Type B pancreatic cell (in vitro differentiated cells): ENCODE data around the gene FOXC1. TPM values are rescaled to one million over a fixed set of nuclear protein-coding genes. Genes with fewer than 3 reads are reported as not detected.

Source experiments
- DNase-seq: peaks from one replicate; pipeline ENCODE4 v3.0.0; 2021; ENCODE audit warnings: mixed read lengths; ENCODE audit not compliant: unreplicated experiment; ENCODE audit errors: extremely low spot score
- H3K27ac Mint-ChIP-seq: 2 replicates; pipeline ENCODE4 v1.8.0; 2021; ENCODE audit warnings: mild to moderate bottlenecking, mixed read lengths
- H3K27me3 Mint-ChIP-seq: 2 replicates; pipeline ENCODE4 v1.8.0; 2021; ENCODE audit warnings: mixed read lengths
- H3K36me3 Mint-ChIP-seq: 2 replicates; pipeline ENCODE4 v1.8.0; 2021; ENCODE audit warnings: mixed read lengths
- H3K4me1 Mint-ChIP-seq: one replicate; pipeline ENCODE4 v1.8.0; 2021; ENCODE audit warnings: mixed read lengths; ENCODE audit not compliant: unreplicated experiment
- H3K4me3 Mint-ChIP-seq: 2 replicates; pipeline ENCODE4 v1.8.0; 2021; ENCODE audit warnings: mild to moderate bottlenecking, mixed read lengths
- H3K9me3 Mint-ChIP-seq: 2 replicates; pipeline ENCODE4 v1.8.0; 2021; ENCODE audit warnings: mixed read lengths
- CTCF ChIP-seq: fragments of 200-600 bp; sonication (generic); conservative IDR thresholded peaks from 2 replicates; pipeline ENCODE4 v1.5.0; 2021; ENCODE audit warnings: antibody characterized with exemption, mild to moderate bottlenecking
- total RNA-seq: library from RNA; stranded (reverse); gene quantifications from 2 replicates; pipeline ENCODE4 v1.2.1, GENCODE V29; 2021; ENCODE audit warnings: low replicate concordance

The FOXC1 gene
- total RNA-seq, 1 donor from 2014 or later, result 53.5 TPM

- Mint-ChIP-seq H3K27ac (no peak overlapping the region), H3K4me1 (peaks cover 45% of the 10 kb centered on the region), H3K27me3 (peaks cover 66% of the 10 kb centered on the region), H3K36me3 (peaks cover 22% of the 10 kb centered on the region), H3K4me3 (peak overlapping the region; percentile 51), H3K9me3 (no peaks in the 10 kb centered on the region)
- no peak for DNase-seq
- no peak for TF ChIP-seq CTCF
Observed at GRCh38 chr6:1619673-1620503, 10.2 kb downstream of the FOXC1 start.

- Mint-ChIP-seq H3K27me3 (peaks cover 70% of the 10 kb centered on the region), H3K4me1 (peaks cover 51% of the 10 kb centered on the region)
Observed at GRCh38 chr6:1620504-1621069, 10.9 kb downstream of the FOXC1 start.

GRCh38 chr6:1621070-1621701 lies 11.5 kb downstream of the FOXC1 start:
- H3K27ac Mint-ChIP-seq, result no peak overlapping the region
- H3K4me1 Mint-ChIP-seq, result peaks cover 56% of the 10 kb centered on the region
- H3K27me3 Mint-ChIP-seq, result peaks cover 69% of the 10 kb centered on the region
- H3K9me3 Mint-ChIP-seq, result no peaks in the 10 kb centered on the region
- no peak for TF ChIP-seq CTCF
- no peak for DNase-seq
- no peak overlapping the region for H3K4me3 Mint-ChIP-seq
- H3K36me3 Mint-ChIP-seq, result peaks cover 19% of the 10 kb centered on the region

More at GRCh38 chr6:1620504-1621069, 10.9 kb downstream of the FOXC1 start:
- H3K9me3 Mint-ChIP-seq, result no peaks in the 10 kb centered on the region
- no peak overlapping the region for H3K27ac Mint-ChIP-seq
- no peak for DNase-seq
- no peak for TF ChIP-seq CTCF
- H3K36me3 Mint-ChIP-seq, result peaks cover 20% of the 10 kb centered on the region
- no peak overlapping the region for H3K4me3 Mint-ChIP-seq

- H3K4me1 Mint-ChIP-seq, result peaks cover 60% of the 10 kb centered on the region
- H3K27me3 Mint-ChIP-seq, result peaks cover 70% of the 10 kb centered on the region
- H3K27ac Mint-ChIP-seq, result peak overlapping the region; percentile 60
- H3K9me3 Mint-ChIP-seq, result no peaks in the 10 kb centered on the region
- peak overlapping the region; percentile 77 for H3K4me3 Mint-ChIP-seq
- no peak for DNase-seq
- H3K36me3 Mint-ChIP-seq, result peaks cover 19% of the 10 kb centered on the region
- no peak for TF ChIP-seq CTCF
Observed at GRCh38 chr6:1622220-1622850, 12.6 kb downstream of the FOXC1 start.

GRCh38 chr6:1622851-1623768 lies 13.4 kb downstream of the FOXC1 start:
- Mint-ChIP-seq H3K4me3 (peak overlapping the region; percentile 77), H3K9me3 (no peaks in the 10 kb centered on the region)

More at GRCh38 chr6:1622851-1623768, 13.4 kb downstream of the FOXC1 start:
- no peak for DNase-seq
- Mint-ChIP-seq H3K36me3 (peaks cover 19% of the 10 kb centered on the region), H3K4me1 (peaks cover 59% of the 10 kb centered on the region), H3K27me3 (peaks cover 68% of the 10 kb centered on the region), H3K27ac (peak overlapping the region; percentile 60)
- no peak for TF ChIP-seq CTCF
